ENCODE data around the gene SPC25. TPM values are rescaled to one million over a fixed set of nuclear protein-coding genes. Genes with fewer than 3 reads are reported as not detected.

The SPC25 gene
- total and polyA plus RNA-seq, 2 experiments from 2014 or later = 23.4 to 72.7 TPM

DNA sequence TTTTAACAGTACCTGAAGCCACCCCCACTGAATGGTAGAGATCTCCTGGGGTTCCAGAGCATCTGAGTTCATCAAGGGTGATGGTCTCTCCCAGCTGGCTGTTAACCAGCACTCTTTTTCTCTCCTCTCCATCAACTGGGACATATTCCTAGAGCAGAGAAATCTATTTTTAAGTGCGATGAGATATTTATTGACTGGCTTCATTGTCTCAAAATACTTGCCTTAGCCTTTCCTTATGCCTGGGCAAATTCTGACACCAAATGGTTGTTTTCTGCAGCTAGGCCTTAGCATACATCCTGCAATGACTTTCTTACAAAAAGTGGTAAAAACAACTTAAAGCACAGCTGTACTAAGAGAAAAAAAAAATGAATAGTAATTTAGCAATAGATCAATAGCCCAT lies 68.2 kb downstream of the SPC25 start (continued):
- no peak for TF ChIP-seq REST (IDR thresholded peaks at IDR 0.05; ENCODE audit: unreplicated experiment)
- no peak for TF ChIP-seq EZH2phosphoT487 (IDR thresholded peaks at IDR 0.05; ENCODE audit: unreplicated experiment)

- Histone ChIP-seq H3K27me3 (ENCODE audit: insufficient read depth) (no peaks in the 10 kb centered on the region), H3K4me1 (ENCODE audit: insufficient read depth) (no peaks in the 10 kb centered on the region), H2AFZ (no peak overlapping the region), H3K9me2 (ENCODE audit: insufficient read depth) (no peaks in the 10 kb centered on the region), H3K4me2 (no peak overlapping the region), H3K27ac (ENCODE audit: low read depth) (no peak overlapping the region), H3K36me3 (ENCODE audit: insufficient read depth) (no peaks in the 10 kb centered on the region), H3K79me2 (replicated peaks; ENCODE audit: insufficient read depth) (no peaks in the 10 kb centered on the region), H3F3A (replicated peaks; ENCODE audit: low read depth) (no peaks in the 10 kb centered on the region), H3K4me3 (no peak overlapping the region), H4K20me1 (replicated peaks; ENCODE audit: insufficient read depth) (no peaks in the 10 kb centered on the region)
- Mint-ChIP-seq H3K4me1 (no peaks in the 10 kb centered on the region; the same call in 2 of the 3 replicates), H3K27ac (no peak overlapping the region), H3K9me3 (no peaks in the 10 kb centered on the region), H3K36me3 (ENCODE audit: low read depth) (no peaks in the 10 kb centered on the region), H3K4me3 (no peak overlapping the region), H3K27me3 (ENCODE audit: insufficient read depth, low read depth, poor library complexity) (peaks cover 1% of the 10 kb centered on the region)
- ATAC-seq (no peak), DNase-seq (ENCODE audit: low spot score) (no peak)
- TF ChIP-seq, protein P1, sequence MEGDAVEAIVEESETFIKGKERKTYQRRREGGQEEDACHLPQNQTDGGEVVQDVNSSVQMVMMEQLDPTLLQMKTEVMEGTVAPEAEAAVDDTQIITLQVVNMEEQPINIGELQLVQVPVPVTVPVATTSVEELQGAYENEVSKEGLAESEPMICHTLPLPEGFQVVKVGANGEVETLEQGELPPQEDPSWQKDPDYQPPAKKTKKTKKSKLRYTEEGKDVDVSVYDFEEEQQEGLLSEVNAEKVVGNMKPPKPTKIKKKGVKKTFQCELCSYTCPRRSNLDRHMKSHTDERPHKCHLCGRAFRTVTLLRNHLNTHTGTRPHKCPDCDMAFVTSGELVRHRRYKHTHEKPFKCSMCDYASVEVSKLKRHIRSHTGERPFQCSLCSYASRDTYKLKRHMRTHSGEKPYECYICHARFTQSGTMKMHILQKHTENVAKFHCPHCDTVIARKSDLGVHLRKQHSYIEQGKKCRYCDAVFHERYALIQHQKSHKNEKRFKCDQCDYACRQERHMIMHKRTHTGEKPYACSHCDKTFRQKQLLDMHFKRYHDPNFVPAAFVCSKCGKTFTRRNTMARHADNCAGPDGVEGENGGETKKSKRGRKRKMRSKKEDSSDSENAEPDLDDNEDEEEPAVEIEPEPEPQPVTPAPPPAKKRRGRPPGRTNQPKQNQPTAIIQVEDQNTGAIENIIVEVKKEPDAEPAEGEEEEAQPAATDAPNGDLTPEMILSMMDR (conservative IDR thresholded peaks at IDR 0.05; ENCODE audit: low read depth in 2 of 2) = no peak
- TF ChIP-seq, protein P2, sequence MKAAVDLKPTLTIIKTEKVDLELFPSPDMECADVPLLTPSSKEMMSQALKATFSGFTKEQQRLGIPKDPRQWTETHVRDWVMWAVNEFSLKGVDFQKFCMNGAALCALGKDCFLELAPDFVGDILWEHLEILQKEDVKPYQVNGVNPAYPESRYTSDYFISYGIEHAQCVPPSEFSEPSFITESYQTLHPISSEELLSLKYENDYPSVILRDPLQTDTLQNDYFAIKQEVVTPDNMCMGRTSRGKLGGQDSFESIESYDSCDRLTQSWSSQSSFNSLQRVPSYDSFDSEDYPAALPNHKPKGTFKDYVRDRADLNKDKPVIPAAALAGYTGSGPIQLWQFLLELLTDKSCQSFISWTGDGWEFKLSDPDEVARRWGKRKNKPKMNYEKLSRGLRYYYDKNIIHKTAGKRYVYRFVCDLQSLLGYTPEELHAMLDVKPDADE (IDR thresholded peaks at IDR 0.05) = no peak
- TF ChIP-seq STAT1 (IDR thresholded peaks at IDR 0.05; ENCODE audit: unreplicated experiment) = no peak
- TF ChIP-seq ZNF114 (CRISPR knock-in tag; IDR thresholded peaks at IDR 0.05) = no peak
- no peak for TF ChIP-seq POLR2AphosphoS5 (IDR thresholded peaks at IDR 0.05; ENCODE audit: low read depth)
- TF ChIP-seq ZNF331 (CRISPR knock-in tag; IDR thresholded peaks at IDR 0.05; ENCODE audit: low read depth) = no peak
- no peak for TF ChIP-seq REST (IDR thresholded peaks at IDR 0.05; ENCODE audit: unreplicated experiment)
- TF ChIP-seq EZH2 (IDR thresholded peaks at IDR 0.05; ENCODE audit: low read depth, unreplicated experiment) = no peak
- no peak for TF ChIP-seq JUNB (IDR thresholded peaks at IDR 0.05; ENCODE audit: unreplicated experiment)
- TF ChIP-seq NANOG (IDR thresholded peaks at IDR 0.05; ENCODE audit: borderline replicate concordance) = no peak
- no peak for TF ChIP-seq CREB1 (CRISPR knock-in tag; IDR thresholded peaks at IDR 0.05; ENCODE audit: low read depth)
Measured at GRCh38 chr2:168821577-168821976, 68.7 kb downstream of the SPC25 start.
